GM12878 (cell line): ENCODE measurements around the gene PDE6G. TPM values are rescaled to one million over a fixed set of nuclear protein-coding genes. Genes with fewer than 3 reads are reported as not detected.

Experiments
- ATAC-seq: fragments of 200-7000 bp; cut with Tn5 transposase; 3 replicates; pipeline ENCODE4 v1.9.1; 2020; ENCODE audit warnings: mild to moderate bottlenecking, moderate library complexity
- Bru-seq: library from RNA; stranded (reverse); fragments of 400-500 nt; gene quantifications from one replicate; lab custom pipeline; 2021; lab: Mats Ljungman, UMichigan
- BruChase-seq, 2 experiments: library from RNA; stranded (reverse); fragments of 400-500 nt; gene quantifications; one replicate each; lab custom pipeline; 2021; lab: Mats Ljungman, UMichigan
- BruUV-seq: library from RNA; stranded (reverse); fragments of 400-500 nt; replicated peaks from 2 replicates; lab custom pipeline; 2021; lab: Mats Ljungman, UMichigan
- CTCF ChIA-PET: fragments of 300-600 bp; sonication (Branson Sonifier 250); formaldehyde crosslinking; extraction: SDS; loops from one replicate; lab custom pipeline; 2021; ENCODE audit warnings: inconsistent platforms; lab: Yijun Ruan, JAX
- POLR2A ChIA-PET: fragments of 350-600 bp; formaldehyde crosslinking; extraction: SDS; loops from one replicate; lab custom pipeline; 2021; ENCODE audit warnings: inconsistent platforms; lab: Charles Lee
- RAD21 ChIA-PET: fragments of 300-600 bp; sonication (Branson Sonifier 250); formaldehyde crosslinking; loops from one replicate; lab custom pipeline; 2023; ENCODE audit warnings: antibody characterized with exemption; ENCODE audit not compliant: unreplicated experiment; lab: Charles Lee
- SMC1A ChIA-PET: fragments of 300-600 bp; sonication (Branson Sonifier 250); formaldehyde crosslinking; loops from one replicate; lab custom pipeline; 2023; ENCODE audit not compliant: unreplicated experiment, uncharacterized antibody; lab: Charles Lee
- DNase-seq: peaks from one replicate; pipeline ENCODE4 v3.0.0-alpha.2; 2011; ENCODE audit warnings: low read depth, low spot score
- FAIRE-seq: peaks from 3 replicates; lab custom pipeline; 2011; peaks lifted over from hg19 to GRCh38; lab: Jason Lieb, UNC
- H2AFZ ChIP-seq: 2 replicates; pipeline ENCODE4 v1.6.0; 2011; ENCODE audit warnings: low read depth, low read length, control low read depth; ENCODE audit not compliant: control insufficient read depth
- H3K27ac ChIP-seq: 2 replicates; pipeline ENCODE4 v1.5.1; 2011; ENCODE audit warnings: control low read depth; ENCODE audit not compliant: control insufficient read depth, insufficient read depth
- H3K27me3 ChIP-seq, 2 experiments: replicated peaks in 1 of 2; 2 replicates each; pipeline versions ENCODE4 v1.6.0 to v1.6.1; 2011; ENCODE audit warnings: low read length in 1 of 2; ENCODE audit not compliant: control insufficient read depth in 2 of 2, insufficient read depth in 2 of 2
- H3K36me3 ChIP-seq, 2 experiments: 2 replicates each; pipeline ENCODE4 v1.5.1; 2011; ENCODE audit warnings: low read length in 1 of 2; ENCODE audit not compliant: control insufficient read depth in 2 of 2, insufficient read depth in 2 of 2
- H3K4me1 ChIP-seq: 2 replicates; pipeline ENCODE4 v1.6.1; 2011; ENCODE audit warnings: mild to moderate bottlenecking, low read length, moderate library complexity, mixed read lengths; ENCODE audit not compliant: control insufficient read depth, insufficient read depth
- H3K4me2 ChIP-seq: 2 replicates; pipeline ENCODE4 v1.6.0; 2011; ENCODE audit warnings: control low read depth; ENCODE audit not compliant: control insufficient read depth, insufficient read depth
- H3K4me3 ChIP-seq: fragments of 200-600 bp; sonication (generic); 2 replicates; pipeline ENCODE4 v1.5.1; 2016
- H3K79me2 ChIP-seq: 2 replicates; pipeline ENCODE4 v1.6.0; 2011; ENCODE audit warnings: low read length; ENCODE audit not compliant: control insufficient read depth, insufficient read depth
- H3K9ac ChIP-seq: 2 replicates; pipeline ENCODE4 v1.8.0; 2011; ENCODE audit warnings: low read length, control low read depth, mixed read lengths; ENCODE audit not compliant: control insufficient read depth, insufficient read depth
- H3K9me3 ChIP-seq: replicated peaks from 3 replicates; pipeline ENCODE4 v1.5.1; 2011; ENCODE audit warnings: mild to moderate bottlenecking, low read length; ENCODE audit not compliant: control insufficient read depth, insufficient read depth
- H4K20me1 ChIP-seq: 2 replicates; pipeline ENCODE4 v1.6.0; 2011; ENCODE audit not compliant: control insufficient read depth, insufficient read depth
- BMI1 ChIP-seq: fragments of 450-650 bp; IDR thresholded peaks from 2 replicates; pipeline ENCODE4 v1.6.1; 2016; ENCODE audit warnings: mild to moderate bottlenecking, moderate library complexity, borderline replicate concordance
- FOS ChIP-seq: IDR thresholded peaks from 3 replicates; pipeline ENCODE4 v1.6.1; 2011; ENCODE audit warnings: borderline replicate concordance; ENCODE audit not compliant: insufficient read length; ENCODE audit errors: extremely low read depth
- HDGF ChIP-seq: fragments of 450-650 bp; IDR thresholded peaks from 2 replicates; pipeline ENCODE4 v1.6.1; 2016; ENCODE audit warnings: antibody characterized with exemption
- SREBF1 ChIP-seq: IDR thresholded peaks from 2 replicates; pipeline ENCODE4 v1.6.1; 2012; ENCODE audit warnings: mild to moderate bottlenecking, low read length
- STAT3 ChIP-seq: IDR thresholded peaks from 2 replicates; pipeline ENCODE4 v1.6.1; 2011; ENCODE audit warnings: low read depth, low read length, improper control_type of control experiment
- WGBS: methylation state at CpG from one replicate; pipeline ENCODE4 v1.1.6; 2016; ENCODE audit warnings: low lambda C conversion rate; ENCODE audit not compliant: insufficient replicate concordance, insufficient coverage; ENCODE audit errors: missing lambda C conversion rate; 5-methylcytosine and 5-hydroxymethylcytosine counted together
- in situ Hi-C: fragments of 300-500 bp; cut with MboI; formaldehyde crosslinking; loops from 9 replicates; pipeline ENCODE4 v1.14.3; 2018; ENCODE audit warnings: mixed read lengths
- intact Hi-C: fragments of 100-400 bp; cut with micrococcal nuclease; formaldehyde crosslinking; loops from one replicate; pipeline ENCODE4 v1.14.2; 2022; ENCODE audit not compliant: unreplicated experiment
- long read RNA-seq, 2 experiments: library from polyadenylated mRNA; unstranded; transcript quantifications; one replicate each; pipeline ENCODE4 v2.0.0, GENCODE V29; 2019 to 2020
- polyA minus RNA-seq, 3 experiments: library from RNA; depleted of rRNA, polyadenylated mRNA; stranded (reverse); fragments of >200 nt; gene quantifications; 2 replicates each; pipeline ENCODE4 v1.2.3, GENCODE V29; 2011
- polyA plus RNA-seq, 11 experiments: library from polyadenylated mRNA; depleted of rRNA in 4 of 11; unstranded in 6 of 11; stranded (reverse) in 5 of 11; fragments of >200 nt; fragmentation: Nextera tagmentation in 4 of 11; fragmentation: Illumina TruSeq in 1 of 11; extraction: Ambion mirVana in 4 of 11; extraction: Trizol in 1 of 11; gene quantifications; 1 replicate in 1 of 11; 2 replicates in 10 of 11; pipeline versions ENCODE4 v1.2.1 to v1.2.3, GENCODE V29; 2011 to 2016; ENCODE audit warnings: inconsistent platforms in 2 of 11, missing spikeins in 2 of 11, low read depth in 1 of 11
- total RNA-seq, 4 experiments: library from RNA; depleted of rRNA in 3 of 4; stranded (reverse); fragments of >200 nt in 3 of 4; fragmentation: Illumina TruSeq in 1 of 4; extraction: Trizol in 1 of 4; gene quantifications; 2 replicates each; pipeline versions ENCODE4 v1.2.1 to v1.2.3, GENCODE V29; 2013 to 2021
- TF ChIP-seq, protein P1 (sequence below): fragments of 450-650 bp; formaldehyde crosslinking; IDR thresholded peaks from 2 replicates; pipeline ENCODE4 v1.5.0; 2022; ENCODE audit warnings: mild to moderate bottlenecking, missing genetic modification characterization
- TF ChIP-seq, protein P2 (sequence below): IDR thresholded peaks from 2 replicates; pipeline ENCODE4 v1.6.1; 2011; ENCODE audit warnings: mild to moderate bottlenecking, low read depth, low read length, moderate library complexity; ENCODE audit not compliant: insufficient replicate concordance
- TF ChIP-seq, protein P3 (sequence below): fragments of 150-350 bp; IDR thresholded peaks from 2 replicates; pipeline ENCODE4 v1.6.1; 2014; ENCODE audit warnings: mild to moderate bottlenecking, low read depth, low read length
- TF ChIP-seq, protein P4 (sequence below): fragments of 450-650 bp; IDR thresholded peaks from 2 replicates; pipeline ENCODE4 v1.6.1; 2017; ENCODE audit warnings: mild to moderate bottlenecking

The PDE6G gene
- not detected in 2 replicates for total RNA-seq (2013; cell fraction: nucleolus; rRNA removed)
- total RNA-seq (2014; rRNA removed), result 7.8 and 12.1 TPM in 2 replicates
- total RNA-seq (2014; rRNA removed; fragmentation: Illumina TruSeq; extraction: Trizol), result 1.5 and 3.5 TPM in 2 replicates
- total RNA-seq (2021), result 6.0 and 8.3 TPM in 2 replicates
- 10.5 TPM for polyA plus RNA-seq (2011; ENCODE audit: low read depth)
- 0.37 and 1.8 TPM in 2 replicates for polyA plus RNA-seq (2011; rRNA removed)
- 1.0 and 1.3 TPM in 2 replicates for polyA plus RNA-seq (2011; cell fraction: cytosol; rRNA removed)
- polyA plus RNA-seq (2011; cell fraction: nucleus; rRNA removed), result 0.87 and 0.88 TPM in 2 replicates
- 10.7 and 14.5 TPM in 2 replicates for polyA plus RNA-seq (2012)
- polyA plus RNA-seq (2014; fragmentation: Illumina TruSeq; extraction: Trizol), result 7.0 and 8.0 TPM in 2 replicates
- under 1 TPM; 0.55 to 0.82 TPM for polyA plus RNA-seq (2014; fragmentation: Nextera tagmentation; extraction: Ambion mirVana)
- 10.4 and 11.1 TPM in 2 replicates for polyA plus RNA-seq (2014; rRNA removed)
- polyA plus RNA-seq (2016; fragmentation: Nextera tagmentation; extraction: Ambion mirVana), result 1 to 10 TPM; 3.3 to 5.0 TPM
- 0.59 and 2.0 TPM in 2 replicates for polyA minus RNA-seq (2011; rRNA and poly(A)+ RNA removed)
- not detected in 2 replicates for polyA minus RNA-seq (2011; cell fraction: cytosol; rRNA and poly(A)+ RNA removed)
- not detected in 2 replicates for polyA minus RNA-seq (2011; cell fraction: nucleus; rRNA and poly(A)+ RNA removed)
- Bru-seq, nascent RNA, result percentile 35 among the genes with signal in this experiment
- percentile 33 among the genes with signal in this experiment for BruChase-seq, experiment 1, labeled RNA remaining after a 6-hour chase
- percentile 32 among the genes with signal in this experiment for BruChase-seq, experiment 2, labeled RNA remaining after a 2-hour chase
- long read RNA-seq, experiment 1, result 0 reads
- long read RNA-seq, experiment 2, partial matches to known transcripts, result 0 of 1 reads
- long read RNA-seq, experiment 2, other reads (novel, unspliced or antisense), result 0 of 1 reads

DNA sequence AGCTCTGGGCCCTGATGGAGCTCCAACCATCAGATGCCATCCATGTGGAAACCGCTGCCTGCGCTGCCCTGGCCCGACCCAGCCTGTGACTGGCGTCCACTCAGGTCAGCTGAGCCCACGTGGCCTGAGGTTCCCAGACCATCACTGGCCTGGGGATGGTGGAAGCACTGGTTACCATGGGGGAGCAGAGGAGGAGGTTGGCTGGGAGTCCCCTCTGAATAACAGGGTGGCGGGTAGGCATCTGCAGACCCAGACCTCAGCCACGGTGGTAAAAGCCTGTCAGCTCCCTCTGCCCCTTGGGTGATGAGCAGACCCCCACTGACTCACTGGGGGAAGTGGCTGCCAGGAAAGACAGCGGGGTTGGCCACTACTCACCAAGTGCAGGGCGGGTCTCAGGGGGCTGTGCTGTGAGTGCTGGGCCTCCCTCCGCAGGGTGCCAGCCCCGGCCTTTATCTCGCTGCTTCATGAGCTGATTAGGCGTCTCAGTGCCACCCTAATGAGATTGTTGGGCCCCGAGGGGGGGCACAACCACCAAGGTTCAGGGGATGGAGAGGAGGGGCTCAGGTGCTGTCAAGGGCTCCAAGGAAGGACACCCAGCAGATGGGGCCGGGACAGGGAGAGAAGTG lies at the start of gene PDE6G:
TSS of gene PDE6G (minus strand) at position 425 of the 626 bp plus-strand sequence. CDS start 3,237 bp downstream, outside the sequence.
- Histone ChIP-seq H3K27ac (no peak within 1 kb of the TSS), H3K27me3 (no peaks in the 10 kb centered on the region), H3K79me2 (no peaks in the 10 kb centered on the region), H3K9me3 (no peaks in the 10 kb centered on the region), H4K20me1 (no peaks in the 10 kb centered on the region), H3K9ac (no peak within 1 kb of the TSS), H3K4me2 (no peak within 1 kb of the TSS), H2AFZ (no peak within 1 kb of the TSS), H3K4me1 (peaks cover 8% of the 10 kb centered on the region; the same call in 1 of the 2 replicates), H3K36me3 (no peaks in the 10 kb centered on the region), H3K4me3 (no peak within 1 kb of the TSS)
- FAIRE-seq (no peak), ATAC-seq (no peak), DNase-seq (no peak)
- POLR2A ChIA-PET, result interaction anchor here (1.1 to 1.8 kb wide), 2 partner anchors 9 to 27 kb away, joined by 3 to 5 read pairs; partner anchors contain the start of genes ARL16 and HGS
- RAD21 ChIA-PET, result interaction anchor here (1.0 kb wide), 1 partner anchor 104 kb away, joined by 3 read pairs; the partner anchor contains the start of gene FAAP100
- 67% methylated on average over 15 of the region's 15 CpGs for WGBS
- CTCF ChIA-PET, result no interaction called here
- BruUV-seq, result no TSS peak
- intact Hi-C loops, result no loop called here
- no peak for TF ChIP-seq BMI1
- TF ChIP-seq, protein P1, sequence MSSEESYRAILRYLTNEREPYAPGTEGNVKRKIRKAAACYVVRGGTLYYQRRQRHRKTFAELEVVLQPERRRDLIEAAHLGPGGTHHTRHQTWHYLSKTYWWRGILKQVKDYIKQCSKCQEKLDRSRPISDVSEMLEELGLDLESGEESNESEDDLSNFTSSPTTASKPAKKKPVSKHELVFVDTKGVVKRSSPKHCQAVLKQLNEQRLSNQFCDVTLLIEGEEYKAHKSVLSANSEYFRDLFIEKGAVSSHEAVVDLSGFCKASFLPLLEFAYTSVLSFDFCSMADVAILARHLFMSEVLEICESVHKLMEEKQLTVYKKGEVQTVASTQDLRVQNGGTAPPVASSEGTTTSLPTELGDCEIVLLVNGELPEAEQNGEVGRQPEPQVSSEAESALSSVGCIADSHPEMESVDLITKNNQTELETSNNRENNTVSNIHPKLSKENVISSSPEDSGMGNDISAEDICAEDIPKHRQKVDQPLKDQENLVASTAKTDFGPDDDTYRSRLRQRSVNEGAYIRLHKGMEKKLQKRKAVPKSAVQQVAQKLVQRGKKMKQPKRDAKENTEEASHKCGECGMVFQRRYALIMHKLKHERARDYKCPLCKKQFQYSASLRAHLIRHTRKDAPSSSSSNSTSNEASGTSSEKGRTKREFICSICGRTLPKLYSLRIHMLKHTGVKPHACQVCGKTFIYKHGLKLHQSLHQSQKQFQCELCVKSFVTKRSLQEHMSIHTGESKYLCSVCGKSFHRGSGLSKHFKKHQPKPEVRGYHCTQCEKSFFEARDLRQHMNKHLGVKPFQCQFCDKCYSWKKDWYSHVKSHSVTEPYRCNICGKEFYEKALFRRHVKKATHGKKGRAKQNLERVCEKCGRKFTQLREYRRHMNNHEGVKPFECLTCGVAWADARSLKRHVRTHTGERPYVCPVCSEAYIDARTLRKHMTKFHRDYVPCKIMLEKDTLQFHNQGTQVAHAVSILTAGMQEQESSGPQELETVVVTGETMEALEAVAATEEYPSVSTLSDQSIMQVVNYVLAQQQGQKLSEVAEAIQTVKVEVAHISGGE (CRISPR knock-in tag), result no peak
- TF ChIP-seq, protein P2, sequence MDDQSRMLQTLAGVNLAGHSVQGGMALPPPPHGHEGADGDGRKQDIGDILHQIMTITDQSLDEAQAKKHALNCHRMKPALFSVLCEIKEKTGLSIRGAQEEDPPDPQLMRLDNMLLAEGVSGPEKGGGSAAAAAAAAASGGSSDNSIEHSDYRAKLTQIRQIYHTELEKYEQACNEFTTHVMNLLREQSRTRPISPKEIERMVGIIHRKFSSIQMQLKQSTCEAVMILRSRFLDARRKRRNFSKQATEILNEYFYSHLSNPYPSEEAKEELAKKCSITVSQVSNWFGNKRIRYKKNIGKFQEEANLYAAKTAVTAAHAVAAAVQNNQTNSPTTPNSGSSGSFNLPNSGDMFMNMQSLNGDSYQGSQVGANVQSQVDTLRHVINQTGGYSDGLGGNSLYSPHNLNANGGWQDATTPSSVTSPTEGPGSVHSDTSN, result no peak
- no peak for TF ChIP-seq FOS
- no peak for TF ChIP-seq HDGF
- TF ChIP-seq, protein P3, sequence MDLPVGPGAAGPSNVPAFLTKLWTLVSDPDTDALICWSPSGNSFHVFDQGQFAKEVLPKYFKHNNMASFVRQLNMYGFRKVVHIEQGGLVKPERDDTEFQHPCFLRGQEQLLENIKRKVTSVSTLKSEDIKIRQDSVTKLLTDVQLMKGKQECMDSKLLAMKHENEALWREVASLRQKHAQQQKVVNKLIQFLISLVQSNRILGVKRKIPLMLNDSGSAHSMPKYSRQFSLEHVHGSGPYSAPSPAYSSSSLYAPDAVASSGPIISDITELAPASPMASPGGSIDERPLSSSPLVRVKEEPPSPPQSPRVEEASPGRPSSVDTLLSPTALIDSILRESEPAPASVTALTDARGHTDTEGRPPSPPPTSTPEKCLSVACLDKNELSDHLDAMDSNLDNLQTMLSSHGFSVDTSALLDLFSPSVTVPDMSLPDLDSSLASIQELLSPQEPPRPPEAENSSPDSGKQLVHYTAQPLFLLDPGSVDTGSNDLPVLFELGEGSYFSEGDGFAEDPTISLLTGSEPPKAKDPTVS, result no peak
- TF ChIP-seq, protein P4, sequence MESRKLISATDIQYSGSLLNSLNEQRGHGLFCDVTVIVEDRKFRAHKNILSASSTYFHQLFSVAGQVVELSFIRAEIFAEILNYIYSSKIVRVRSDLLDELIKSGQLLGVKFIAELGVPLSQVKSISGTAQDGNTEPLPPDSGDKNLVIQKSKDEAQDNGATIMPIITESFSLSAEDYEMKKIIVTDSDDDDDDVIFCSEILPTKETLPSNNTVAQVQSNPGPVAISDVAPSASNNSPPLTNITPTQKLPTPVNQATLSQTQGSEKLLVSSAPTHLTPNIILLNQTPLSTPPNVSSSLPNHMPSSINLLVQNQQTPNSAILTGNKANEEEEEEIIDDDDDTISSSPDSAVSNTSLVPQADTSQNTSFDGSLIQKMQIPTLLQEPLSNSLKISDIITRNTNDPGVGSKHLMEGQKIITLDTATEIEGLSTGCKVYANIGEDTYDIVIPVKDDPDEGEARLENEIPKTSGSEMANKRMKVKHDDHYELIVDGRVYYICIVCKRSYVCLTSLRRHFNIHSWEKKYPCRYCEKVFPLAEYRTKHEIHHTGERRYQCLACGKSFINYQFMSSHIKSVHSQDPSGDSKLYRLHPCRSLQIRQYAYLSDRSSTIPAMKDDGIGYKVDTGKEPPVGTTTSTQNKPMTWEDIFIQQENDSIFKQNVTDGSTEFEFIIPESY, result no peak
- no peak for TF ChIP-seq SREBF1
- TF ChIP-seq STAT3, result no peak
- SMC1A ChIA-PET, result interaction anchor here (0.8 kb wide), 1 partner anchor 89 kb away, joined by 5 read pairs; no protein-coding TSS in a partner anchor
- in situ Hi-C loops, result no loop called here
